22Rv1 (cell line): ENCODE measurements around the gene FBL.

Experiments used
- ZFX ChIP-seq: fragments of 450-650 bp; IDR thresholded peaks from 2 replicates; pipeline ENCODE4 v1.6.1; 2017; ENCODE audit warnings: antibody characterized with exemption, borderline replicate concordance
- TF ChIP-seq, protein P1 (sequence below): fragments of 450-650 bp; IDR thresholded peaks from 2 replicates; pipeline ENCODE4 v1.5.1; 2017; ENCODE audit warnings: mild to moderate bottlenecking

- TF ChIP-seq, protein P1, sequence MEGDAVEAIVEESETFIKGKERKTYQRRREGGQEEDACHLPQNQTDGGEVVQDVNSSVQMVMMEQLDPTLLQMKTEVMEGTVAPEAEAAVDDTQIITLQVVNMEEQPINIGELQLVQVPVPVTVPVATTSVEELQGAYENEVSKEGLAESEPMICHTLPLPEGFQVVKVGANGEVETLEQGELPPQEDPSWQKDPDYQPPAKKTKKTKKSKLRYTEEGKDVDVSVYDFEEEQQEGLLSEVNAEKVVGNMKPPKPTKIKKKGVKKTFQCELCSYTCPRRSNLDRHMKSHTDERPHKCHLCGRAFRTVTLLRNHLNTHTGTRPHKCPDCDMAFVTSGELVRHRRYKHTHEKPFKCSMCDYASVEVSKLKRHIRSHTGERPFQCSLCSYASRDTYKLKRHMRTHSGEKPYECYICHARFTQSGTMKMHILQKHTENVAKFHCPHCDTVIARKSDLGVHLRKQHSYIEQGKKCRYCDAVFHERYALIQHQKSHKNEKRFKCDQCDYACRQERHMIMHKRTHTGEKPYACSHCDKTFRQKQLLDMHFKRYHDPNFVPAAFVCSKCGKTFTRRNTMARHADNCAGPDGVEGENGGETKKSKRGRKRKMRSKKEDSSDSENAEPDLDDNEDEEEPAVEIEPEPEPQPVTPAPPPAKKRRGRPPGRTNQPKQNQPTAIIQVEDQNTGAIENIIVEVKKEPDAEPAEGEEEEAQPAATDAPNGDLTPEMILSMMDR, result no peak
- no peak for TF ChIP-seq ZFX
Observed at GRCh38 chr19:39829702-39830275, 16.4 kb downstream of the FBL start.
